Tibial nerve (tissue), 4 donors: ENCODE data around the gene KCNH5.
"Not testable (repeated sequence)": the region's sequence is repeated elsewhere in the genome, so short reads cannot be mapped to it uniquely, and the experiment has no call there.

Source experiments
- CTCF ChIP-seq, 5 experiments: fragments of 200-600 bp in 3 of 5; fragments of 450-650 bp in 2 of 5; sonication (generic) in 3 of 5; IDR thresholded peaks; one replicate each; pipeline ENCODE4 v1.5.1; 2016 to 2019; ENCODE audit warnings: antibody characterized with exemption in 5 of 5, mild to moderate bottlenecking in 3 of 5, moderate library complexity in 2 of 5
- EP300 ChIP-seq, 2 donors: sonication (generic); formaldehyde crosslinking; IDR thresholded peaks; one replicate each; pipeline ENCODE4 v1.6.1; 2017; ENCODE audit warnings: antibody characterized with exemption in 2 of 2, mild to moderate bottlenecking in 1 of 2
- POLR2A ChIP-seq, 2 donors: fragments of 450-650 bp; IDR thresholded peaks; one replicate each; pipeline ENCODE4 v1.6.1; 2017; ENCODE audit warnings: antibody characterized with exemption in 2 of 2, mild to moderate bottlenecking in 2 of 2, moderate library complexity in 2 of 2

GRCh38 chr14:62858011-62858410 is 187.2 kb downstream of the KCNH5 start:
- not testable (repeated sequence) for TF ChIP-seq CTCF, POLR2A, EP300 (IDR thresholded peaks at IDR 0.05)
